SK-N-MC (cell line): ENCODE results near the gene ZBED1.
"Not testable (repeated sequence)": the region's sequence is repeated elsewhere in the genome, so short reads cannot be mapped to it uniquely, and the experiment has no call there.

Experiments used
- EZH2 ChIP-seq: fragments of 200-600 bp; sonication (generic); IDR thresholded peaks from one replicate; pipeline ENCODE4 v1.6.1; 2017; ENCODE audit warnings: antibody characterized with exemption
- POLR2AphosphoS5 ChIP-seq: IDR thresholded peaks from 2 replicates; pipeline ENCODE4 v1.6.1; 2012; ENCODE audit warnings: mild to moderate bottlenecking, low read depth, low read length, borderline replicate concordance

GRCh38 chrX:2456091-2456490, 44.7 kb downstream of the ZBED1 start:
- TF ChIP-seq EZH2, POLR2AphosphoS5: not testable (repeated sequence)
